KG1 (cell line): Measurements from ENCODE around the gene PCARE.

Experiments
- DNase-seq: peaks from one replicate; lab custom pipeline; 2025; lab: John Stamatoyannopoulos, UW

The PCARE gene

GRCh38 chr2:29063056-29063455 lies 11.3 kb downstream of the PCARE start:
- DNase-seq = no peak

- DNase-seq = no peak
Observed at GRCh38 chr2:29062371-29062770, 12.0 kb downstream of the PCARE start.

GRCh38 chr2:29061616-29062015 lies 12.7 kb downstream of the PCARE start:
- no peak for DNase-seq

GRCh38 chr2:29061176-29061575 lies 13.1 kb downstream of the PCARE start:
- no peak for DNase-seq

- DNase-seq = no peak
Observed at GRCh38 chr2:29060441-29060840, 13.9 kb downstream of the PCARE start.

GRCh38 chr2:29059624-29060023 lies 14.7 kb downstream of the PCARE start:
- DNase-seq = no peak

- no peak for DNase-seq
Observed at GRCh38 chr2:29057006-29057405, 17.3 kb downstream of the PCARE start.

GRCh38 chr2:29056452-29056851 lies 17.9 kb downstream of the PCARE start:
- no peak for DNase-seq

GRCh38 chr2:29055601-29056000 lies 18.7 kb downstream of the PCARE start:
- no peak for DNase-seq

GRCh38 chr2:29054430-29054829 lies 19.9 kb downstream of the PCARE start:
- DNase-seq = no peak

- no peak for DNase-seq
Observed at GRCh38 chr2:29053670-29054400, 20.5 kb downstream of the PCARE start.

- no peak for DNase-seq
Observed at GRCh38 chr2:29053223-29053622, 21.1 kb downstream of the PCARE start.

GRCh38 chr2:29052807-29053206 lies 21.5 kb downstream of the PCARE start:
- no peak for DNase-seq

GRCh38 chr2:29051730-29052129 lies 22.6 kb downstream of the PCARE start:
- no peak for DNase-seq

GRCh38 chr2:29050591-29050990 lies 23.7 kb downstream of the PCARE start:
- no peak for DNase-seq

- no peak for DNase-seq
Observed at GRCh38 chr2:29047083-29047845, 27.1 kb downstream of the PCARE start.

GRCh38 chr2:29046321-29046720 lies 28.0 kb downstream of the PCARE start:
- DNase-seq = no peak

GRCh38 chr2:29044459-29044858 lies 29.9 kb downstream of the PCARE start:
- no peak for DNase-seq

- DNase-seq = no peak
Observed at GRCh38 chr2:29042561-29043075, 31.7 kb downstream of the PCARE start.

- no peak for DNase-seq
Observed at GRCh38 chr2:29041161-29041660, 33.1 kb downstream of the PCARE start.

GRCh38 chr2:29040552-29040951 lies 33.8 kb downstream of the PCARE start:
- no peak for DNase-seq

- DNase-seq = no peak
Observed at GRCh38 chr2:29039718-29040480, 34.4 kb downstream of the PCARE start.
